ENCODE results near the gene RUNDC1.

The RUNDC1 gene

GRCh38 chr17:43019418-43019817, 39.1 kb downstream of the RUNDC1 start:
- Histone ChIP-seq H3K36me3 (peaks cover 9 to 42% (median 39%) of the 10 kb centered on the region in 3 donors), H3K4me1 (peaks cover 0 to 32% (median 25%) of the 10 kb centered on the region in 4 donors), H3K9me3 (no peaks in the 10 kb centered on the region), H3K4me3 (no peak overlapping the region), H3K27me3 (no peaks in the 10 kb centered on the region), H3K27ac (peak overlapping the region; percentile 14 to 93)
- DNase-seq, result no peak
- no peak for TF ChIP-seq CTCF (IDR thresholded peaks at IDR 0.05)
- intact Hi-C loops (cut with DNase I; ENCODE audit: low total_unique reads), result loop anchor here (5.0 kb wide), 2 partner anchors 108 to 318 kb away; partner anchors contain the start of gene BRCA1

- TF ChIP-seq CTCF (IDR thresholded peaks at IDR 0.05), result no peak
- no peaks in the 10 kb centered on the region for H3K9me3 ChIP-seq
- H3K4me3 ChIP-seq, result peak overlapping the region in 1 of 2 donors; percentile 96
- no peaks in the 10 kb centered on the region for H3K27me3 ChIP-seq
- no peak for DNase-seq
- H3K27ac ChIP-seq, result peak overlapping the region; percentile 14 to 93
- H3K4me1 ChIP-seq, result peaks cover 0 to 36% (median 27%) of the 10 kb centered on the region in 4 donors
- peaks cover 9 to 35% (median 31%) of the 10 kb centered on the region in 3 donors for H3K36me3 ChIP-seq
- intact Hi-C loops (cut with DNase I; ENCODE audit: low total_unique reads), result no loop called here
Observed at GRCh38 chr17:43020030-43020621, 39.8 kb downstream of the RUNDC1 start.

GRCh38 chr17:43020789-43021740, 40.7 kb downstream of the RUNDC1 start:
- Histone ChIP-seq H3K4me1 (peaks cover 0 to 40% (median 27%) of the 10 kb centered on the region in 4 donors), H3K27me3 (no peaks in the 10 kb centered on the region), H3K36me3 (peaks cover 3 to 25% (median 22%) of the 10 kb centered on the region in 3 donors), H3K4me3 (peak overlapping the region; percentile 96 to 99), H3K9me3 (no peaks in the 10 kb centered on the region), H3K27ac (peak overlapping the region; percentile 93 to 96)
- intact Hi-C loops (cut with DNase I; ENCODE audit: low total_unique reads), result no loop called here
- TF ChIP-seq CTCF (IDR thresholded peaks at IDR 0.05), result no peak
- DNase-seq, result peak; percentile 86 to 92

- no peaks in the 10 kb centered on the region for H3K9me3 ChIP-seq
- H3K36me3 ChIP-seq, result peaks cover 0 to 17% (median 13%) of the 10 kb centered on the region in 3 donors
- peaks cover 0 to 40% (median 27%) of the 10 kb centered on the region in 4 donors for H3K4me1 ChIP-seq
- no peaks in the 10 kb centered on the region for H3K27me3 ChIP-seq
- intact Hi-C loops (cut with DNase I; ENCODE audit: low total_unique reads), result no loop called here
- peak within 1 kb of the TSS; percentile 93 to 96 for H3K27ac ChIP-seq
- peak within 1 kb of the TSS; percentile 96 to 99 for H3K4me3 ChIP-seq
- DNase-seq, result peak; percentile 74 to 89
- TF ChIP-seq CTCF (IDR thresholded peaks at IDR 0.05), result no peak
Observed at GRCh38 chr17:43021741-43022512, 41.6 kb downstream of the RUNDC1 start, which contains the start of gene VAT1. Gene VAT1 (minus strand): TSS chr17:43022385. CDS start chr17:43022322, 63 bp downstream.
